Gastroesophageal sphincter (tissue), 4 donors: ENCODE data around the gene RAB11FIP2. TPM values are rescaled to one million over a fixed set of nuclear protein-coding genes. Genes with fewer than 3 reads are reported as not detected.
A peak's percentile ranks its signal among the peaks of the same experiment; 100 is the strongest.

Experiments used
- ATAC-seq: fragments of 150-250 bp; one replicate; pipeline ENCODE4 v1.9.1; 2016; ENCODE audit warnings: mild to moderate bottlenecking, moderate library complexity
- H3K27ac ChIP-seq, 4 donors: fragments of 200-600 bp; sonication (generic) in 3 of 4; 1 replicate in 3 of 4; 2 replicates in 1 of 4; pipeline ENCODE4 v1.5.1; 2016 to 2019
- H3K27me3 ChIP-seq: fragments of 200-600 bp; sonication (generic); one replicate; pipeline ENCODE4 v1.5.1; 2019
- H3K36me3 ChIP-seq, 2 donors: fragments of 200-600 bp; sonication (generic); one replicate each; pipeline ENCODE4 v1.5.1; 2019; ENCODE audit warnings: control low read depth in 1 of 2
- H3K4me1 ChIP-seq, 3 donors: fragments of 200-600 bp; sonication (generic); 1 replicate in 2 of 3; 2 replicates in 1 of 3; pipeline ENCODE4 v1.5.1; 2016 to 2019; ENCODE audit warnings: control low read depth in 2 of 3
- H3K4me3 ChIP-seq, 2 donors: fragments of 200-600 bp; sonication (generic); one replicate each; pipeline ENCODE4 v1.5.1; 2019; ENCODE audit warnings: mild to moderate bottlenecking in 1 of 2, moderate library complexity in 1 of 2
- H3K9me3 ChIP-seq, 3 donors: fragments of 200-600 bp; sonication (generic); one replicate each; pipeline ENCODE4 v1.5.1; 2017 to 2019; ENCODE audit warnings: control low read depth in 2 of 3
- CTCF ChIP-seq, 4 experiments: fragments of 200-600 bp in 2 of 4; fragments of 450-650 bp in 2 of 4; sonication (generic) in 1 of 4; IDR thresholded peaks; one replicate each; pipeline ENCODE4 v1.5.1; 2017 to 2019; ENCODE audit warnings: antibody characterized with exemption in 4 of 4, mild to moderate bottlenecking in 2 of 4, moderate library complexity in 2 of 4
- EP300 ChIP-seq: sonication (generic); formaldehyde crosslinking; IDR thresholded peaks from one replicate; pipeline ENCODE4 v1.6.1; 2017; ENCODE audit warnings: antibody characterized with exemption, mild to moderate bottlenecking
- POLR2A ChIP-seq, 2 donors: fragments of 450-650 bp; IDR thresholded peaks; one replicate each; pipeline ENCODE4 v1.6.1; 2017; ENCODE audit warnings: antibody characterized with exemption in 2 of 2, mild to moderate bottlenecking in 2 of 2, moderate library complexity in 1 of 2
- POLR2AphosphoS5 ChIP-seq: sonication (generic); formaldehyde crosslinking; IDR thresholded peaks from one replicate; pipeline ENCODE4 v1.6.1; 2017; ENCODE audit warnings: antibody characterized with exemption
- WGBS, 2 donors: methylation state at CpG; one replicate each; pipeline ENCODE4 v1.1.5; 2018; ENCODE audit warnings: low coverage in 1 of 2; 5-methylcytosine and 5-hydroxymethylcytosine counted together
- total RNA-seq, 4 donors: library from RNA; depleted of rRNA; stranded (reverse); fragments of >200 nt; gene quantifications; one replicate each; pipeline ENCODE4 v1.1.0, GENCODE V29; 2016

The RAB11FIP2 gene
- total RNA-seq, 4 donors from 2014 or later = 32.0 to 55.1 (median 44.8) TPM

- peak overlapping the region; percentile 86 to 97 (median 94) for H3K27ac ChIP-seq
These were observed 1.4 kb downstream of the RAB11FIP2 start for GRCh38 chr10:118045158-118045836.

GRCh38 chr10:118042827-118043242 lies 3.9 kb downstream of the RAB11FIP2 start:
- H3K4me3 ChIP-seq = no peak overlapping the region
- no peaks in the 10 kb centered on the region for H3K27me3 ChIP-seq
- H3K36me3 ChIP-seq = peaks cover 0 to 11% of the 10 kb centered on the region in 2 donors
- 17 to 47% methylated on average over 1 to 2 of the region's 2 CpGs for WGBS, 2 donors
- H3K4me1 ChIP-seq = peaks cover 6 to 78% (median 16%) of the 10 kb centered on the region in 3 donors
- no peak for ATAC-seq
- TF ChIP-seq POLR2A (IDR thresholded peaks at IDR 0.05) (no peak), CTCF (IDR thresholded peaks at IDR 0.05) (no peak), EP300 (no peak), POLR2AphosphoS5 (no peak)
- peak overlapping the region in 1 of 4 donors; percentile 29 for H3K27ac ChIP-seq
- H3K9me3 ChIP-seq = no peaks in the 10 kb centered on the region

More at GRCh38 chr10:118045158-118045836, 1.4 kb downstream of the RAB11FIP2 start:
- H3K9me3 ChIP-seq = no peaks in the 10 kb centered on the region
- ATAC-seq = no peak
- peak overlapping the region; percentile 83 to 85 for H3K4me3 ChIP-seq
- WGBS, 2 donors = 6 to 28% methylated on average over 8 of the region's 8 CpGs
- no peak for TF ChIP-seq EP300
- no peak for TF ChIP-seq POLR2A (IDR thresholded peaks at IDR 0.05)
- TF ChIP-seq CTCF (IDR thresholded peaks at IDR 0.05) = no peak
- TF ChIP-seq POLR2AphosphoS5 = no peak
- H3K4me1 ChIP-seq = peaks cover 6 to 67% (median 16%) of the 10 kb centered on the region in 3 donors
- H3K27me3 ChIP-seq = no peaks in the 10 kb centered on the region
- H3K36me3 ChIP-seq = no peaks in the 10 kb centered on the region

GRCh38 chr10:118042336-118042735 lies 4.4 kb downstream of the RAB11FIP2 start:
- H3K9me3 ChIP-seq = no peaks in the 10 kb centered on the region
- H3K4me1 ChIP-seq = peaks cover 6 to 73% (median 16%) of the 10 kb centered on the region in 3 donors
- no peak overlapping the region for H3K4me3 ChIP-seq
- no peak for TF ChIP-seq CTCF (IDR thresholded peaks at IDR 0.05)
- TF ChIP-seq POLR2AphosphoS5 = no peak
- TF ChIP-seq EP300 = no peak
- no peak for TF ChIP-seq POLR2A (IDR thresholded peaks at IDR 0.05)
- H3K36me3 ChIP-seq = peaks cover 0 to 11% of the 10 kb centered on the region in 2 donors
- no peak overlapping the region for H3K27ac ChIP-seq
- no peaks in the 10 kb centered on the region for H3K27me3 ChIP-seq
- ATAC-seq = no peak

- no peak for ATAC-seq
- Histone ChIP-seq H3K27me3 (no peaks in the 10 kb centered on the region), H3K27ac (no peak overlapping the region), H3K4me3 (no peak overlapping the region), H3K9me3 (no peaks in the 10 kb centered on the region), H3K4me1 (peaks cover 6 to 76% (median 18%) of the 10 kb centered on the region in 3 donors), H3K36me3 (peaks cover 0 to 11% of the 10 kb centered on the region in 2 donors)
- 33 to 54% methylated on average over 2 of the region's 2 CpGs for WGBS, 2 donors
- TF ChIP-seq POLR2AphosphoS5 (no peak), CTCF (IDR thresholded peaks at IDR 0.05) (no peak), POLR2A (IDR thresholded peaks at IDR 0.05) (no peak), EP300 (no peak)
These were observed 5.4 kb downstream of the RAB11FIP2 start for GRCh38 chr10:118041316-118041715.

GRCh38 chr10:118036281-118036875 lies 10.4 kb downstream of the RAB11FIP2 start:
- Histone ChIP-seq H3K36me3 (peaks cover 0 to 36% of the 10 kb centered on the region in 2 donors), H3K9me3 (no peaks in the 10 kb centered on the region), H3K4me1 (peaks cover 0 to 57% (median 12%) of the 10 kb centered on the region in 3 donors), H3K27ac (no peak overlapping the region), H3K4me3 (no peak overlapping the region), H3K27me3 (no peaks in the 10 kb centered on the region)
- WGBS, 2 donors = 46 to 62% methylated on average over 4 of the region's 4 CpGs
- ATAC-seq = no peak
- no peak for TF ChIP-seq EP300
- TF ChIP-seq POLR2A (IDR thresholded peaks at IDR 0.05) = no peak
- no peak for TF ChIP-seq CTCF (IDR thresholded peaks at IDR 0.05)
- TF ChIP-seq POLR2AphosphoS5 = no peak
